H1 (cell line): ENCODE measurements around the gene ZFP36L1. TPM values are rescaled to one million over a fixed set of nuclear protein-coding genes. Genes with fewer than 3 reads are reported as not detected.

Experiments
- CHD2 ChIP-seq: IDR thresholded peaks from 2 replicates; pipeline ENCODE4 v1.6.1; 2012; ENCODE audit warnings: low read length, improper control_type of control experiment
- SIN3A ChIP-seq, 2 experiments: IDR thresholded peaks in 1 of 2; conservative IDR thresholded peaks in 1 of 2; 2 replicates each; pipeline ENCODE4 v1.6.1; 2011 to 2012; ENCODE audit warnings: low read length in 2 of 2, improper control_type of control experiment in 1 of 2, low read depth in 1 of 2, mild to moderate bottlenecking in 1 of 2
- polyA plus RNA-seq, 7 experiments: library from polyadenylated mRNA; depleted of rRNA in 3 of 7; stranded (reverse) in 5 of 7; unstranded in 2 of 7; fragments of >200 nt in 5 of 7; fragments of 200-250 nt in 2 of 7; gene quantifications; 1 replicate in 5 of 7; 2 replicates in 1 of 7; 4 replicates in 1 of 7; pipeline versions ENCODE4 v1.2.1 to v1.2.3, GENCODE V29; 2011 to 2013; ENCODE audit warnings: missing spikeins in 2 of 7, mixed read lengths in 2 of 7
- total RNA-seq: library from RNA; stranded (reverse); fragmentation: NEBNext Ultra II Directional; extraction: Animal tissue kit (Norgen Biotek cat#: 25700); gene quantifications from 2 replicates; pipeline ENCODE4 v1.2.1, GENCODE V29; 2021

The ZFP36L1 gene
- total and polyA plus RNA-seq, 2 of the 8 experiments (the other 6 are each of a cell fraction or from before 2014, with no cell fraction given) = 80.4 to 132 TPM

DNA sequence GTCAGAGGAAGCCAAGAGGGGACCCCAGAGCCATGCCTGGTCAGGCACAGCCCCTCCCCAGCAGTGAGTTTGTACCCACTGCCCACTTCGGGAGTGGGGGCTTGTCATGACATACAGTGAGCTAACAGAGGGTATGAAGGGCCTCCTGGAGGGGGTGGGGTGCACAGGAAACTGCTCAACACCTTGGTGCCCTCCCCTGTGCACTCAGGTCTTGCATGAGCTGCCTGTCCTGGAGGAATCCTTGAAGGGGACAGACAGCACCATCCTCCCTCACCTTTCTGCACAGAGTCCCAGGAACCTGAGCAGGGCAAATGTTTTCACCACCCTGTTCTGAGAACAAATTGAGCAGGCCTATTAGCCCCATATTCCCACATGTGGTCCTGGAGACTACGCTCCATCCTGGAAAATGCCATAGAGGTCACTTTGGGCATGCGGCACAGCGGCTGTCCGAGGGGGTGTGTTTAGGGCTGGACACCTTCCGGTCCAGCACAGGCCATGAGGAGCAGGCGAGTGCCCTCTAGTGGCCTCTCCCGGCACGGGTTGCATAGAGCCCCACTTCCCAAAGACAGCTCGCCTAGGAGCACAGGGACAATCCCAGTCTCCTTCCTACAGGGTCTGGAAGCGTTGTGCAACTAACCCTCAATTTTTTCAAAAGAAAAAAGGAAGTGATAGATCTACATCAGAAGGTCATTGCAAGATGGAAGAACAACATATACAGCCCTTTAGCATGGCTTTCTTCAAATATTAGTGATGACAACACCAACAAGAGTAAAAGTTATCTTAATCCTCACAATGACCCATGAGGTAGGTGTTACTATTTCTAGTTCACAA, 31.9 kb upstream of the ZFP36L1 start (continued):
- TF ChIP-seq SIN3A (conservative IDR thresholded peaks at IDR 0.05 in 1 of 2, IDR thresholded peaks at IDR 0.05 in 1 of 2; ENCODE audit: low read depth in 1 of 2, low read length in 2 of 2) = peak in 1 of 2 experiments; percentile 75; a peak in 1 of 4 replicates
- TF ChIP-seq CHD2 = peak; percentile 54; the same call in 1 of the 2 replicates
